HepG2 (cell line): ENCODE results near the gene COL18A1. TPM values are rescaled to one million over a fixed set of nuclear protein-coding genes. Genes with fewer than 3 reads are reported as not detected.

Experiments
- ATAC-seq: fragments of 200-7000 bp; cut with Tn5 transposase; 3 replicates; pipeline ENCODE4 v1.9.1; 2020; ENCODE audit warnings: mild to moderate bottlenecking, moderate library complexity
- BruUV-seq: library from RNA; stranded (reverse); fragments of 400-500 nt; replicated peaks from 2 replicates; lab custom pipeline; 2021; lab: Mats Ljungman, UMichigan
- CTCF ChIA-PET: fragments of 300-600 bp; formaldehyde crosslinking; extraction: SDS; loops from one replicate; lab custom pipeline; 2021; ENCODE audit warnings: low total read pairs, inconsistent platforms, low intra/inter-chr PET ratio; lab: Yijun Ruan, JAX
- POLR2A ChIA-PET: fragments of 350-600 bp; sonication (Branson Sonifier 250); formaldehyde crosslinking; loops from one replicate; lab custom pipeline; 2020; ENCODE audit warnings: antibody characterized with exemption, inconsistent platforms; lab: Yijun Ruan, JAX
- DNase-seq: peaks from one replicate; pipeline ENCODE4 v3.0.0-alpha.2; 2015; ENCODE audit warnings: low spot score
- FAIRE-seq: peaks from 3 replicates; lab custom pipeline; 2011; peaks lifted over from hg19 to GRCh38; lab: Jason Lieb, UNC
- H2AFZ ChIP-seq: one replicate; pipeline ENCODE4 v1.6.1; 2011; ENCODE audit warnings: low read length, inconsistent platforms
- H3K27ac ChIP-seq: fragments of 300-600 bp; 3 replicates; pipeline ENCODE4 v1.8.0; 2011; ENCODE audit warnings: mixed run types, mild to moderate bottlenecking, mixed read lengths, low read length, inconsistent platforms; ENCODE audit not compliant: insufficient read depth; ENCODE audit errors: extremely low read length
- H3K27me3 ChIP-seq, 2 experiments: fragments of 200-600 bp in 1 of 2; 2 replicates in 1 of 2; 3 replicates in 1 of 2; pipeline versions ENCODE4 v1.6.0 to v1.8.0; 2011; ENCODE audit warnings: low read length in 2 of 2, mild to moderate bottlenecking in 2 of 2, moderate library complexity in 2 of 2, inconsistent platforms in 1 of 2; ENCODE audit not compliant: insufficient read depth in 2 of 2, control insufficient read depth in 1 of 2
- H3K36me3 ChIP-seq, 2 experiments: fragments of 200-600 bp in 1 of 2; replicated peaks in 1 of 2; 2 replicates in 1 of 2; 3 replicates in 1 of 2; pipeline versions ENCODE4 v1.5.1 to v1.8.0; 2011; ENCODE audit warnings: low read length in 2 of 2, inconsistent platforms in 1 of 2; ENCODE audit not compliant: insufficient read depth in 2 of 2, control insufficient read depth in 1 of 2
- H3K4me1 ChIP-seq: 2 replicates; pipeline ENCODE4 v1.5.1; 2012; ENCODE audit warnings: low read length, inconsistent platforms; ENCODE audit not compliant: insufficient read depth
- H3K4me2 ChIP-seq: 2 replicates; pipeline ENCODE4 v1.6.0; 2011; ENCODE audit warnings: low read depth, low read length, inconsistent platforms
- H3K4me3 ChIP-seq, 3 experiments: fragments of 200-600 bp in 1 of 3; sonication (generic), shearing (Covaris generic) in 1 of 3; replicated peaks in 1 of 3; 2 replicates each; pipeline ENCODE4 v1.5.1; 2011 to 2016; ENCODE audit warnings: low read length in 3 of 3, inconsistent platforms in 2 of 3, low read depth in 2 of 3, mild to moderate bottlenecking in 2 of 3, control low read depth in 1 of 3, mixed read lengths in 1 of 3; ENCODE audit not compliant: insufficient read depth in 1 of 3
- H3K79me2 ChIP-seq: one replicate; pipeline ENCODE4 v1.6.1; 2011; ENCODE audit warnings: low read length, inconsistent platforms; ENCODE audit not compliant: insufficient read depth
- H3K9ac ChIP-seq: 2 replicates; pipeline ENCODE4 v1.6.0; 2011; ENCODE audit warnings: mild to moderate bottlenecking, low read depth, low read length, inconsistent platforms; ENCODE audit not compliant: insufficient read depth
- H3K9me3 ChIP-seq: 2 replicates; pipeline ENCODE4 v1.5.1; 2012; ENCODE audit warnings: mild to moderate bottlenecking, low read length
- H4K20me1 ChIP-seq: 2 replicates; pipeline ENCODE4 v1.6.0; 2011; ENCODE audit warnings: inconsistent platforms, mild to moderate bottlenecking, low read length, moderate library complexity; ENCODE audit not compliant: insufficient read depth
- BRD4 ChIP-seq: sonication (generic); formaldehyde crosslinking; IDR thresholded peaks from 2 replicates; pipeline ENCODE4 v1.4.0; 2020; ENCODE audit warnings: missing genetic modification reagents
- HDAC1 ChIP-seq: sonication (generic); formaldehyde crosslinking; IDR thresholded peaks from 2 replicates; pipeline ENCODE4 v1.5.1; 2020; ENCODE audit warnings: mild to moderate bottlenecking, missing genetic modification reagents
- HNF4G ChIP-seq, 2 experiments: sonication (generic) in 1 of 2; formaldehyde crosslinking in 1 of 2; IDR thresholded peaks; 2 replicates each; pipeline versions ENCODE4 v1.4.0 to v1.6.1; 2011 to 2020; ENCODE audit warnings: borderline replicate concordance in 2 of 2, low read depth in 2 of 2, mild to moderate bottlenecking in 2 of 2, low read length in 1 of 2, missing genetic modification reagents in 1 of 2, moderate library complexity in 1 of 2
- ISX ChIP-seq: sonication (generic); formaldehyde crosslinking; conservative IDR thresholded peaks from 2 replicates; pipeline ENCODE4 v1.5.0; 2020; ENCODE audit warnings: missing genetic modification reagents
- RFX3 ChIP-seq: IDR thresholded peaks from 2 replicates; pipeline ENCODE4 v1.6.1; 2016; ENCODE audit warnings: missing biosample characterization, missing genetic modification reagents
- SMAD1 ChIP-seq: sonication (generic); formaldehyde crosslinking; IDR thresholded peaks from 2 replicates; pipeline ENCODE4 v1.4.0; 2020; ENCODE audit warnings: missing genetic modification reagents, low read depth, mild to moderate bottlenecking, borderline replicate concordance
- SPEN ChIP-seq: sonication (generic); formaldehyde crosslinking; IDR thresholded peaks from 2 replicates; pipeline ENCODE4 v1.5.1; 2020; ENCODE audit warnings: low read depth, mild to moderate bottlenecking, missing genetic modification reagents
- STAT5B ChIP-seq: sonication (generic); formaldehyde crosslinking; IDR thresholded peaks from 2 replicates; pipeline ENCODE4 v1.4.0; 2020; ENCODE audit warnings: missing genetic modification reagents
- ZFAT ChIP-seq: sonication (generic); formaldehyde crosslinking; conservative IDR thresholded peaks from 2 replicates; pipeline ENCODE4 v1.8.1; 2023; ENCODE audit warnings: missing genetic modification reagents, inconsistent platforms
- ZFY ChIP-seq: sonication (generic); formaldehyde crosslinking; IDR thresholded peaks from 2 replicates; pipeline ENCODE4 v1.4.0; 2020; ENCODE audit warnings: missing genetic modification reagents
- ZNF24 ChIP-seq: fragments of 450-650 bp; IDR thresholded peaks from 2 replicates; pipeline ENCODE4 v1.6.1; 2017; ENCODE audit warnings: antibody characterized with exemption, mild to moderate bottlenecking
- ZNF33B ChIP-seq: sonication (generic); formaldehyde crosslinking; IDR thresholded peaks from 2 replicates; pipeline ENCODE4 v1.5.1; 2020; ENCODE audit warnings: mild to moderate bottlenecking, missing genetic modification reagents
- ZNF432 ChIP-seq: sonication (generic); formaldehyde crosslinking; IDR thresholded peaks from 2 replicates; pipeline ENCODE4 v1.5.0; 2020; ENCODE audit warnings: missing genetic modification reagents, mild to moderate bottlenecking, borderline replicate concordance
- ZNF441 ChIP-seq: sonication (generic); formaldehyde crosslinking; IDR thresholded peaks from 2 replicates; pipeline ENCODE4 v1.7.0; 2021; ENCODE audit warnings: missing genetic modification reagents, borderline replicate concordance
- ZNF549 ChIP-seq: sonication (generic); formaldehyde crosslinking; IDR thresholded peaks from 2 replicates; pipeline ENCODE4 v1.5.0; 2020; ENCODE audit warnings: missing genetic modification reagents
- ZSCAN21 ChIP-seq: sonication (generic); formaldehyde crosslinking; IDR thresholded peaks from 2 replicates; pipeline ENCODE4 v1.8.0; 2022; ENCODE audit warnings: mild to moderate bottlenecking, missing genetic modification reagents, moderate library complexity, borderline replicate concordance
- WGBS: methylation state at CpG from one replicate; pipeline ENCODE4 v1.1.6; 2017; ENCODE audit warnings: low lambda C conversion rate; 5-methylcytosine and 5-hydroxymethylcytosine counted together
- in situ Hi-C: cut with HindIII; loops from 2 replicates; pipeline ENCODE4 v1.10.0; 2017; ENCODE audit warnings: low pct_unique_long_range_greater_than_20kb; ENCODE audit not compliant: extremely low pct_ligation_motif_present
- intact Hi-C: fragments of 100-400 bp; cut with micrococcal nuclease; formaldehyde crosslinking; loops from one replicate; pipeline ENCODE4 v1.10.0; 2022; ENCODE audit not compliant: unreplicated experiment
- polyA plus RNA-seq, 8 experiments: library from polyadenylated mRNA; depleted of rRNA in 3 of 8; stranded (reverse) in 7 of 8; unstranded in 1 of 8; fragments of >200 nt; fragmentation: Illumina TruSeq in 4 of 8; extraction: Trizol in 4 of 8; gene quantifications; 2 replicates each; pipeline versions ENCODE4 v1.2.1 to v1.2.3, GENCODE V29; 2011 to 2016; ENCODE audit warnings: low read depth in 4 of 8, missing spikeins in 1 of 8, mixed read lengths in 1 of 8; ENCODE audit not compliant: insufficient read depth in 1 of 8
- total RNA-seq, 5 experiments: library from RNA; depleted of rRNA; stranded (reverse); fragments of >200 nt; fragmentation: Illumina TruSeq; extraction: Trizol; gene quantifications; 2 replicates each; pipeline ENCODE4 v1.2.3, GENCODE V29; 2016; ENCODE audit warnings: low read depth in 1 of 5
- TF ChIP-seq, protein P1 (sequence below): sonication (generic); formaldehyde crosslinking; IDR thresholded peaks from 2 replicates; pipeline ENCODE4 v1.4.0; 2020; ENCODE audit warnings: missing genetic modification reagents
- TF ChIP-seq, protein P2 (sequence below): fragments of 450-650 bp; IDR thresholded peaks from 2 replicates; pipeline ENCODE4 v1.6.1; 2017
- TF ChIP-seq, protein P3 (sequence below): sonication (generic); formaldehyde crosslinking; IDR thresholded peaks from 2 replicates; pipeline ENCODE4 v1.4.0; 2020; ENCODE audit warnings: missing genetic modification reagents, mild to moderate bottlenecking, borderline replicate concordance

The COL18A1 gene
- total and polyA plus RNA-seq, 2 of the 13 experiments (the other 11 are each of a cell fraction or from before 2014, with no cell fraction given): 79.0 to 102 TPM

DNA sequence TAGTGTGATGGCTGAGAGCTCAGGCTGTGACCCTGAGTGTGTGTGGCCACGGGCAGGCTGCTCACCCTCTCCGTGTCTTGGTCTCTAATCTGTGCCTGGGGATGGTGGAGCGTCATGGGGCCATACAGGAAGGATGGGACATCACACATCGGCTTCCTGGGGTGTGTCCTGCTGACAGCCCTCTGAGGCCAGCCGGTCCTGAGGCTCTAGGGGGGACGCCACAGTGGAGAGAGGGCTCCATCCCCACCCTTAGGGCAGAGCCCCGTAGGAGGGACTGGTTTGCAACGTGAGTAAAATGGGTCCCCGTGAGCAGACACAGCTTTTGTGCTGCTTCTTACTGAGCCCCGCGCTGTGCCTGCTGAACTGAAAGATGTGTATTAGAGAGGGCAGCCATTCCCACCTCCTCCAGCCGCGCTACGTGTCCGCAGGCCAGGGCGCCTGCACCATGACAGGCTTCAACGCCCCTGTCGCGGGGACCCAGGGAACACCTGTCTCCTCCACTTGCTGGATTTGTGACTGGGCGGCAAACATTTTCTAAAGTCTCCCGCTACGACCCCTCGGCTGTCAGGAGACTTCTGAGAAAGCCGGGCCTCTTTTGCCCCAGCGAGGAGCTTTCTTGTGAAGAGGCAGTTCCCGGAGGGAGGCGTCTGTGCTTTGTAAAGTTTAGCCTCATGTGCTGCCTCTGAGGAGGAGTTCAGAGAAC lies 8.1 kb downstream of the COL18A1 start:
- 97% methylated on average over 16 of the region's 27 CpGs for WGBS
- no peak for FAIRE-seq
- Histone ChIP-seq H3K36me3 (peaks cover 1 to 13% of the 10 kb centered on the region in 2 experiments; a peak in 3 of 5 replicates), H2AFZ (no peak overlapping the region), H3K79me2 (peaks cover 93% of the 10 kb centered on the region), H3K4me3 (no peak overlapping the region), H3K4me1 (peaks cover 69% of the 10 kb centered on the region), H3K9me3 (no peaks in the 10 kb centered on the region), H3K27ac (no peak overlapping the region), H3K9ac (no peak overlapping the region), H3K27me3 (no peaks in the 10 kb centered on the region), H3K4me2 (no peak overlapping the region), H4K20me1 (peaks cover 37% of the 10 kb centered on the region; the same call in 1 of the 2 replicates)
- BruUV-seq: no TSS peak
- intact Hi-C loops: no loop called here
- TF ChIP-seq ZNF549 (CRISPR knock-in tag): no peak
- TF ChIP-seq SPEN: no peak
- no peak for TF ChIP-seq ZFAT (CRISPR knock-in tag)
- no peak for TF ChIP-seq SMAD1 (CRISPR knock-in tag)
- no peak for TF ChIP-seq ISX (CRISPR knock-in tag)
- TF ChIP-seq ZNF432: no peak
- no peak for TF ChIP-seq STAT5B (CRISPR knock-in tag)
- no peak for TF ChIP-seq ZSCAN21
- TF ChIP-seq, protein P1, sequence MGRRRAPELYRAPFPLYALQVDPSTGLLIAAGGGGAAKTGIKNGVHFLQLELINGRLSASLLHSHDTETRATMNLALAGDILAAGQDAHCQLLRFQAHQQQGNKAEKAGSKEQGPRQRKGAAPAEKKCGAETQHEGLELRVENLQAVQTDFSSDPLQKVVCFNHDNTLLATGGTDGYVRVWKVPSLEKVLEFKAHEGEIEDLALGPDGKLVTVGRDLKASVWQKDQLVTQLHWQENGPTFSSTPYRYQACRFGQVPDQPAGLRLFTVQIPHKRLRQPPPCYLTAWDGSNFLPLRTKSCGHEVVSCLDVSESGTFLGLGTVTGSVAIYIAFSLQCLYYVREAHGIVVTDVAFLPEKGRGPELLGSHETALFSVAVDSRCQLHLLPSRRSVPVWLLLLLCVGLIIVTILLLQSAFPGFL: no peak
- no peak for TF ChIP-seq BRD4 (CRISPR knock-in tag)
- TF ChIP-seq, protein P2, sequence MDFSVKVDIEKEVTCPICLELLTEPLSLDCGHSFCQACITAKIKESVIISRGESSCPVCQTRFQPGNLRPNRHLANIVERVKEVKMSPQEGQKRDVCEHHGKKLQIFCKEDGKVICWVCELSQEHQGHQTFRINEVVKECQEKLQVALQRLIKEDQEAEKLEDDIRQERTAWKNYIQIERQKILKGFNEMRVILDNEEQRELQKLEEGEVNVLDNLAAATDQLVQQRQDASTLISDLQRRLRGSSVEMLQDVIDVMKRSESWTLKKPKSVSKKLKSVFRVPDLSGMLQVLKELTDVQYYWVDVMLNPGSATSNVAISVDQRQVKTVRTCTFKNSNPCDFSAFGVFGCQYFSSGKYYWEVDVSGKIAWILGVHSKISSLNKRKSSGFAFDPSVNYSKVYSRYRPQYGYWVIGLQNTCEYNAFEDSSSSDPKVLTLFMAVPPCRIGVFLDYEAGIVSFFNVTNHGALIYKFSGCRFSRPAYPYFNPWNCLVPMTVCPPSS: no peak
- TF ChIP-seq HNF4G (IDR thresholded peaks at IDR 0.05; ENCODE audit: borderline replicate concordance, low read depth, low read length): no peak
- TF ChIP-seq HNF4G (CRISPR knock-in tag; IDR thresholded peaks at IDR 0.05; ENCODE audit: borderline replicate concordance, low read depth): no peak
- TF ChIP-seq ZNF33B (CRISPR knock-in tag): no peak
- TF ChIP-seq RFX3: no peak
- no peak for TF ChIP-seq ZFY (CRISPR knock-in tag)
- TF ChIP-seq ZNF441 (CRISPR knock-in tag): no peak
- no peak for TF ChIP-seq ZNF24
- TF ChIP-seq, protein P3, sequence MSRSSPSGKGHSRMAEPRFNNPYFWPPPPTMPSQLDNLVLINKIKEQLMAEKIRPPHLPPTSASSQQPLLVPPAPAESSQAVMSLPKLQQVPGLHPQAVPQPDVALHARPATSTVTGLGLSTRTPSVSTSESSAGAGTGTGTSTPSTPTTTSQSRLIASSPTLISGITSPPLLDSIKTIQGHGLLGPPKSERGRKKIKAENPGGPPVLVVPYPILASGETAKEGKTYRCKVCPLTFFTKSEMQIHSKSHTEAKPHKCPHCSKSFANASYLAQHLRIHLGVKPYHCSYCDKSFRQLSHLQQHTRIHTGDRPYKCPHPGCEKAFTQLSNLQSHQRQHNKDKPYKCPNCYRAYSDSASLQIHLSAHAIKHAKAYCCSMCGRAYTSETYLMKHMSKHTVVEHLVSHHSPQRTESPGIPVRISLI (CRISPR knock-in tag): no peak
- TF ChIP-seq HDAC1 (CRISPR knock-in tag): no peak
- in situ Hi-C loops: no loop called here
- ChIA-PET POLR2A (interaction anchor here (8.9 kb wide), 1 partner anchor 11 kb away, joined by 210 read pairs; no protein-coding TSS in a partner anchor), CTCF (no interaction called here)
- no peak for ATAC-seq
- no peak for DNase-seq
